Naive thymus-derived CD4-positive, alpha-beta T cell (primary cell): ENCODE measurements around the gene SMC3. TPM values are rescaled to one million over a fixed set of nuclear protein-coding genes. Genes with fewer than 3 reads are reported as not detected.
"Not testable (repeated sequence)": the region's sequence is repeated elsewhere in the genome, so short reads cannot be mapped to it uniquely, and the experiment has no call there.

Source experiments
- ATAC-seq: fragments of 150-1000 bp; cut with Tn5 transposase; 2 replicates; pipeline ENCODE4 v1.10.0; 2021; ENCODE audit warnings: mild to moderate bottlenecking, moderate library complexity
- CTCF ChIA-PET: fragments of 350-600 bp; sonication (Branson Sonifier 250); formaldehyde crosslinking; loops from one replicate; lab custom pipeline; 2021; ENCODE audit warnings: antibody characterized with exemption; lab: Charles Lee
- POLR2A ChIA-PET: fragments of 350-600 bp; sonication (Branson Sonifier 250); formaldehyde crosslinking; loops from one replicate; lab custom pipeline; 2021; ENCODE audit warnings: antibody characterized with exemption, inconsistent platforms; lab: Charles Lee
- DNase-seq, 9 donors: peaks; one replicate each; pipeline versions ENCODE4 v3.0.0 to v3.0.0-alpha.2; 2020 to 2022; ENCODE audit warnings: mixed read lengths in 1 of 9
- H3K27ac ChIP-seq: one replicate; pipeline ENCODE4 v1.7.0; 2013; ENCODE audit warnings: mild to moderate bottlenecking, low read depth, low read length, moderate library complexity
- H3K27me3 ChIP-seq, 2 donors: one replicate each; pipeline ENCODE4 v1.7.0; 2013; ENCODE audit warnings: low read length in 2 of 2, mild to moderate bottlenecking in 2 of 2, moderate library complexity in 2 of 2; ENCODE audit not compliant: control insufficient read depth in 2 of 2, insufficient read depth in 2 of 2
- H3K36me3 ChIP-seq, 3 experiments: 1 replicate in 2 of 3; 2 replicates in 1 of 3; pipeline ENCODE4 v1.7.0; 2013; ENCODE audit warnings: low read length in 3 of 3, mild to moderate bottlenecking in 3 of 3, moderate library complexity in 1 of 3; ENCODE audit not compliant: insufficient read depth in 3 of 3, control insufficient read depth in 2 of 3
- H3K4me1 ChIP-seq, 2 donors: one replicate each; pipeline ENCODE4 v1.7.0; 2013; ENCODE audit warnings: low read length in 2 of 2, mild to moderate bottlenecking in 2 of 2, moderate library complexity in 1 of 2; ENCODE audit not compliant: control insufficient read depth in 2 of 2, insufficient read depth in 2 of 2
- H3K4me3 ChIP-seq: 2 replicates; pipeline ENCODE4 v1.7.0; 2013; ENCODE audit warnings: mild to moderate bottlenecking, low read length
- H3K9me3 ChIP-seq, 3 experiments: 1 replicate in 2 of 3; 2 replicates in 1 of 3; pipeline ENCODE4 v1.7.0; 2013; ENCODE audit warnings: low read length in 3 of 3; ENCODE audit not compliant: control insufficient read depth in 2 of 3
- H3K27ac Mint-ChIP-seq, 9 donors: one replicate each; pipeline ENCODE4 v1.8.0; 2020 to 2022; ENCODE audit warnings: mixed read lengths in 9 of 9, mild to moderate bottlenecking in 8 of 9, moderate library complexity in 5 of 9, inconsistent platforms in 2 of 9
- H3K27me3 Mint-ChIP-seq, 5 donors: one replicate each; pipeline ENCODE4 v1.8.0; 2021 to 2022; ENCODE audit warnings: mixed read lengths in 5 of 5, mild to moderate bottlenecking in 1 of 5
- H3K36me3 Mint-ChIP-seq, 5 donors: one replicate each; pipeline ENCODE4 v1.8.0; 2020 to 2022; ENCODE audit warnings: mixed read lengths in 5 of 5, mild to moderate bottlenecking in 3 of 5, inconsistent platforms in 1 of 5
- H3K4me1 Mint-ChIP-seq, 7 donors: one replicate each; pipeline ENCODE4 v1.8.0; 2020 to 2022; ENCODE audit warnings: mixed read lengths in 7 of 7, mild to moderate bottlenecking in 3 of 7, inconsistent platforms in 1 of 7
- H3K4me3 Mint-ChIP-seq, 10 donors: one replicate each; pipeline ENCODE4 v1.8.0; 2020 to 2022; ENCODE audit warnings: mild to moderate bottlenecking in 10 of 10, mixed read lengths in 10 of 10, moderate library complexity in 6 of 10, inconsistent platforms in 2 of 10
- H3K9me3 Mint-ChIP-seq, 11 donors: one replicate each; pipeline ENCODE4 v1.8.0; 2020 to 2022; ENCODE audit warnings: mixed read lengths in 11 of 11, mild to moderate bottlenecking in 4 of 11, inconsistent platforms in 1 of 11, moderate library complexity in 1 of 11
- intact Hi-C, 2 donors: fragments of 100-400 bp; cut with micrococcal nuclease; formaldehyde crosslinking; loops; one replicate each; pipeline ENCODE4 v1.15.1; 2023
- polyA plus RNA-seq, 2 donors: library from polyadenylated mRNA; unstranded; fragments of 300-500 nt; fragmentation: Illumina TruSeq; gene quantifications; one replicate each; pipeline ENCODE4 v1.2.3, GENCODE V29; 2021
- total RNA-seq, 6 experiments: library from RNA in 5 of 6; stranded (reverse) in 5 of 6; gene quantifications; 1 replicate in 5 of 6; 2 replicates in 1 of 6; pipeline ENCODE4 v1.2.3 and lab custom pipeline; 2021 to 2026

Gene SMC3
- total and polyA plus RNA-seq, 7 experiments from 2014 or later: 29.8 to 88.2 (median 52.4) TPM

- POLR2A ChIA-PET: no interaction called here
- H3K4me3 ChIP-seq: no peak overlapping the region
These were observed 41.9 kb upstream of the SMC3 start for GRCh38 chr10:110525349-110526260.

GRCh38 chr10:110527731-110528171 lies 39.7 kb upstream of the SMC3 start:
- Histone ChIP-seq H3K9me3 (no peaks in the 10 kb centered on the region), H3K27me3 (no peaks in the 10 kb centered on the region), H3K4me1 (peaks cover 9 to 22% of the 10 kb centered on the region in 2 donors), H3K27ac (no peak overlapping the region), H3K4me3 (no peak overlapping the region), H3K36me3 (no peaks in the 10 kb centered on the region)
- Mint-ChIP-seq H3K4me3 (no peak overlapping the region), H3K4me1 (peaks cover 7 to 66% (median 21%) of the 10 kb centered on the region in 7 donors), H3K36me3 (peaks cover 0 to 10% (median 0%) of the 10 kb centered on the region in 5 donors), H3K27ac (no peak overlapping the region), H3K27me3 (peaks cover 0 to 7% (median 0%) of the 10 kb centered on the region in 5 donors), H3K9me3 (no peaks in the 10 kb centered on the region)
- DNase-seq: no peak
- ChIA-PET POLR2A (interaction anchor here (0.8 kb wide), 1 partner anchor 301 kb away, joined by 3 read pairs; no protein-coding TSS in a partner anchor), CTCF (no interaction called here)
- no peak for ATAC-seq
- intact Hi-C loops: no loop called here

More at GRCh38 chr10:110525349-110526260, 41.9 kb upstream of the SMC3 start:
- H3K4me1 ChIP-seq: peaks cover 9 to 27% of the 10 kb centered on the region in 2 donors
- Mint-ChIP-seq H3K36me3 (peaks cover 0 to 18% (median 0%) of the 10 kb centered on the region in 5 donors), H3K27me3 (no peaks in the 10 kb centered on the region), H3K4me3 (no peak overlapping the region), H3K27ac (no peak overlapping the region), H3K4me1 (peaks cover 7 to 67% (median 21%) of the 10 kb centered on the region in 7 donors), H3K9me3 (no peaks in the 10 kb centered on the region)
- no peaks in the 10 kb centered on the region for H3K27me3 ChIP-seq
- DNase-seq (no peak), ATAC-seq (no peak)
- CTCF ChIA-PET: no interaction called here
- H3K27ac ChIP-seq: no peak overlapping the region
- no peaks in the 10 kb centered on the region for H3K9me3 ChIP-seq
- no peaks in the 10 kb centered on the region for H3K36me3 ChIP-seq
- intact Hi-C loops: no loop called here

- H3K27ac Mint-ChIP-seq: peak overlapping the region in 1 of 9 donors; percentile 71
- H3K9me3 Mint-ChIP-seq: no peaks in the 10 kb centered on the region
- peaks cover 0 to 7% (median 0%) of the 10 kb centered on the region in 5 donors for H3K27me3 Mint-ChIP-seq
- ChIA-PET CTCF (interaction anchor here (0.6 kb wide), 1 partner anchor 12 kb away, joined by 3 read pairs; no protein-coding TSS in a partner anchor), POLR2A (no interaction called here)
- intact Hi-C loops: no loop called here
- no peaks in the 10 kb centered on the region for H3K36me3 ChIP-seq
- H3K36me3 Mint-ChIP-seq: peaks cover 0 to 12% (median 0%) of the 10 kb centered on the region in 5 donors
- no peaks in the 10 kb centered on the region for H3K27me3 ChIP-seq
- H3K4me1 Mint-ChIP-seq: peaks cover 7 to 66% (median 21%) of the 10 kb centered on the region in 7 donors
- ATAC-seq (no peak), DNase-seq (no peak)
- no peak overlapping the region for H3K27ac ChIP-seq
- H3K4me1 ChIP-seq: peaks cover 9 to 21% of the 10 kb centered on the region in 2 donors
- no peaks in the 10 kb centered on the region for H3K9me3 ChIP-seq
- H3K4me3 Mint-ChIP-seq: peak overlapping the region in 2 of 10 donors; percentile 24 to 33
- H3K4me3 ChIP-seq: no peak overlapping the region
These were observed 39.1 kb upstream of the SMC3 start for GRCh38 chr10:110528224-110528996.

GRCh38 chr10:110528997-110529524 lies 38.4 kb upstream of the SMC3 start:
- Mint-ChIP-seq H3K4me3 (peak overlapping the region in 5 of 10 donors; percentile 24 to 63 (median 46)), H3K27ac (peak overlapping the region in 1 of 9 donors; percentile 79), H3K4me1 (peaks cover 7 to 61% (median 21%) of the 10 kb centered on the region in 7 donors)
- POLR2A ChIA-PET, H3K4me3 ChIP-seq, H3K9me3 Mint-ChIP-seq, H3K27me3 ChIP-seq, H3K36me3 Mint-ChIP-seq, H3K36me3 ChIP-seq, H3K9me3 ChIP-seq, H3K27ac ChIP-seq, H3K27me3 Mint-ChIP-seq: not testable (repeated sequence)
- CTCF ChIA-PET: interaction anchor here (0.7 kb wide), 1 partner anchor 12 kb away, joined by 3 read pairs; no protein-coding TSS in a partner anchor
- intact Hi-C loops: loop anchor here in 1 of 2 donors (1.0 kb wide), 2 partner anchors 25 to 32 kb away; partner anchors contain the start of gene DUSP5
- peaks cover 9 to 21% of the 10 kb centered on the region in 2 donors for H3K4me1 ChIP-seq
- peak; percentile 68 for ATAC-seq
- DNase-seq: peak in 2 of 9 donors; percentile 8 to 51

GRCh38 chr10:110529596-110530011 lies 37.9 kb upstream of the SMC3 start:
- H3K9me3 Mint-ChIP-seq: no peaks in the 10 kb centered on the region
- Histone ChIP-seq H3K27ac (no peak overlapping the region), H3K36me3 (no peaks in the 10 kb centered on the region), H3K27me3 (no peaks in the 10 kb centered on the region), H3K9me3 (no peaks in the 10 kb centered on the region), H3K4me1 (peaks cover 9 to 21% of the 10 kb centered on the region in 2 donors), H3K4me3 (no peak overlapping the region)
- peaks cover 11 to 62% (median 22%) of the 10 kb centered on the region in 7 donors for H3K4me1 Mint-ChIP-seq
- DNase-seq (no peak), ATAC-seq (peak; percentile 56)
- peak overlapping the region in 6 of 10 donors; percentile 24 to 63 (median 34) for H3K4me3 Mint-ChIP-seq
- intact Hi-C loops: loop anchor here in 1 of 2 donors (1.0 kb wide), 2 partner anchors 25 to 32 kb away; partner anchors contain the start of gene DUSP5
- ChIA-PET CTCF (interaction anchor here (0.7 kb wide), 1 partner anchor 11 kb away, joined by 3 read pairs; no protein-coding TSS in a partner anchor), POLR2A (no interaction called here)
- peak overlapping the region in 2 of 9 donors; percentile 69 to 79 for H3K27ac Mint-ChIP-seq
- H3K27me3 Mint-ChIP-seq: peaks cover 0 to 9% (median 0%) of the 10 kb centered on the region in 5 donors
- peaks cover 0 to 5% (median 0%) of the 10 kb centered on the region in 5 donors for H3K36me3 Mint-ChIP-seq
